Activated B cell treated with CpG ODN at 0.5 μM for 24 hours (primary cell): ENCODE data around the gene PDZK1. TPM values are rescaled to one million over a fixed set of nuclear protein-coding genes. Genes with fewer than 3 reads are reported as not detected.
"Not testable (repeated sequence)": the region's sequence is repeated elsewhere in the genome, so short reads cannot be mapped to it uniquely, and the experiment has no call there.

Experiments
- ATAC-seq: fragments of 200-7000 bp; cut with Tn5 transposase; one replicate; pipeline ENCODE4 v1.10.0; 2021; ENCODE audit warnings: low read depth, mild to moderate bottlenecking, moderate library complexity
- CTCF ChIA-PET: fragments of 350-600 bp; sonication (Branson Sonifier 250); formaldehyde crosslinking; loops from one replicate; lab custom pipeline; 2021; ENCODE audit warnings: antibody characterized with exemption; lab: Charles Lee
- POLR2A ChIA-PET: fragments of 350-600 bp; sonication (Branson Sonifier 250); formaldehyde crosslinking; loops from one replicate; lab custom pipeline; 2021; ENCODE audit warnings: antibody characterized with exemption; lab: Charles Lee
- DNase-seq: peaks from one replicate; pipeline ENCODE4 v3.0.0; 2022
- H3K27ac Mint-ChIP-seq: one replicate; pipeline ENCODE4 v1.8.0; 2020; ENCODE audit warnings: mixed read lengths
- H3K27me3 Mint-ChIP-seq: one replicate; pipeline ENCODE4 v1.8.0; 2021; ENCODE audit warnings: mixed read lengths
- H3K36me3 Mint-ChIP-seq: one replicate; pipeline ENCODE4 v1.8.0; 2021; ENCODE audit warnings: low read depth, mixed read lengths
- H3K4me1 Mint-ChIP-seq: one replicate; pipeline ENCODE4 v1.8.0; 2021; ENCODE audit warnings: mixed read lengths
- H3K4me3 Mint-ChIP-seq: one replicate; pipeline ENCODE4 v1.8.0; 2020; ENCODE audit warnings: mild to moderate bottlenecking, mixed read lengths
- H3K9me3 Mint-ChIP-seq: one replicate; pipeline ENCODE4 v1.8.0; 2020; ENCODE audit warnings: mixed read lengths
- CTCF ChIP-seq: fragments of 200-600 bp; IDR thresholded peaks from one replicate; pipeline ENCODE4 v1.8.0; 2022; ENCODE audit warnings: antibody characterized with exemption, mild to moderate bottlenecking
- intact Hi-C: fragments of 100-400 bp; cut with micrococcal nuclease; formaldehyde crosslinking; loops from one replicate; pipeline ENCODE4 v1.15.1; 2024
- total RNA-seq: library from RNA; stranded (reverse); gene quantifications from 2 replicates; pipeline ENCODE4 v1.2.3, GENCODE V29; 2022

PDZK1 gene
- total RNA-seq, 1 donor from 2014 or later = 0.13 TPM

DNA sequence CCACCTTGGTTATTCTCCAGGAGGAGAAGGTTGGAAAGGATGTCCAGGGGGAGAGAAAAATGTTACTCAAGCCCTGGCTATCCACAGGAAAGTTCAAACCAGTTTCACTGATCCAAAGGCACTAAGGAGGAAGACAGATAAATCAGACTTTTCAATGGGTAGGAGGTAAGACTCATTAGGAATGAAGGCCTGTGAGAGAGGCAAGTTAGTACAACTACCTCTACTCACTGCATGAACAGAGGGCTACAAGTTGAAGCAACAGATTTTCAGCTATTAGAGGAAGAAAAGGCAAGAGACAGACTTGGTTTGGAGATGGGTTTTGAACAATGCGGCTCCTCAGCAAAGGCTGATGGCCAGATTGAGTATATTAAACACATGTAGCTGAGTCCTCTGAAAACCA is 29.0 kb upstream of the PDZK1 start:
- CTCF ChIA-PET = no interaction called here
- TF ChIP-seq CTCF = no peak
- POLR2A ChIA-PET = no interaction called here

DNA sequence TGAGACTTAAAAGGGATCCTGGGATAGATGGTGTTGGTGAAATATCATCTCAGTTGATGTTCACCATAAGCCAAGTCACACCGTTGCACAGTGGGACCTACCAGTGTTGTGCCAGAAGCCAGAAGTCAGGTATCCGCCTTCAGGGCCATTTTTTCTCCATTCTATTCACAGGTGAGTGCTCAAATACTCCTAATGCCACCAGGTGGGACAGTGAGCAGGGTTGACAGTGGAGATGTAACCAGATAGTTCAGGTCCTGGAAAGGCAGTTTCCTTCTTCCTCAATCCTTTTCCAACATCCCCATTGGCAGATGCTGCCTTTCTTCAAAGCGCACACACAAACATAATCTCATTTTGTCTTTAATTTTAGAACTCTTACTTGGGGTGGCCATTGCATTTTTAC is 23.7 kb upstream of the PDZK1 start:
- H3K27me3 Mint-ChIP-seq = no peaks in the 10 kb centered on the region
- no peak for TF ChIP-seq CTCF
- H3K4me3 Mint-ChIP-seq = no peak overlapping the region
- ATAC-seq (no peak), DNase-seq (no peak)
- intact Hi-C loops = no loop called here
- peaks cover 1% of the 10 kb centered on the region for H3K36me3 Mint-ChIP-seq
- no peaks in the 10 kb centered on the region for H3K9me3 Mint-ChIP-seq
- no peak overlapping the region for H3K27ac Mint-ChIP-seq
- CTCF ChIA-PET = no interaction called here
- POLR2A ChIA-PET = no interaction called here
- H3K4me1 Mint-ChIP-seq = no peaks in the 10 kb centered on the region

More for the DNA sequence above, 29.0 kb upstream of the PDZK1 start:
- Mint-ChIP-seq H3K36me3 (peaks cover 3% of the 10 kb centered on the region), H3K27ac (no peak overlapping the region), H3K27me3 (no peaks in the 10 kb centered on the region), H3K4me3 (no peak overlapping the region), H3K9me3 (no peaks in the 10 kb centered on the region), H3K4me1 (no peaks in the 10 kb centered on the region)
- ATAC-seq = no peak
- no peak for DNase-seq
- intact Hi-C loops = no loop called here

DNA sequence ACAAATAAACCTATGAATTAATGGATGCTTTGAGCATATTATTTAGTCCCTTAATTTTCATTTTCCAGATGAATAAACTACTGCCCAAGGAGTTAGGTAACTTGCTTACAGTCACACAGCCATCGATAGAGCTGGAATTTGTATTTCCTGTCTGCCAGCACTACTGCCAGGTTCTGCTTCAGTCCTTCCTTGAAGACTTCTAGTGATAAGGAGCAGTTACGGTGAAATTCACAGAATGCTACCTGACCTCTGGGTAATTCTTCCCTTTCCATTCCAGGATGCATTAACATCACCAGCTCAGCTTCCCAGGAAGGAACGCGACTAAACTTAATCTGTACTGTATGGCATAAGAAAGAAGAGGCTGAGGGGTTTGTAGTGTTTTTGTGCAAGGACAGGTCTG is 23.3 kb upstream of the PDZK1 start:
- ChIA-PET CTCF (no interaction called here), POLR2A (no interaction called here)
- H3K27ac Mint-ChIP-seq = no peak overlapping the region
- no peak overlapping the region for H3K4me3 Mint-ChIP-seq
- DNase-seq (no peak), ATAC-seq (no peak)
- peaks cover 1% of the 10 kb centered on the region for H3K36me3 Mint-ChIP-seq
- no peaks in the 10 kb centered on the region for H3K9me3 Mint-ChIP-seq
- H3K27me3 Mint-ChIP-seq = no peaks in the 10 kb centered on the region
- no peak for TF ChIP-seq CTCF
- no peaks in the 10 kb centered on the region for H3K4me1 Mint-ChIP-seq
- intact Hi-C loops = no loop called here

- intact Hi-C loops = loop anchor here (10.0 kb wide), 1 partner anchor 135 kb away; no protein-coding TSS in a partner anchor
- POLR2A ChIA-PET = no interaction called here
- Mint-ChIP-seq H3K27me3 (no peaks in the 10 kb centered on the region), H3K9me3 (no peaks in the 10 kb centered on the region), H3K36me3 (peaks cover 1% of the 10 kb centered on the region), H3K27ac (no peak overlapping the region), H3K4me1 (no peaks in the 10 kb centered on the region), H3K4me3 (no peak overlapping the region)
- no peak for DNase-seq
- CTCF ChIA-PET = no interaction called here
- ATAC-seq = no peak
- no peak for TF ChIP-seq CTCF
Measured at GRCh38 chr1:145729666-145730436, 22.7 kb upstream of the PDZK1 start.

DNA sequence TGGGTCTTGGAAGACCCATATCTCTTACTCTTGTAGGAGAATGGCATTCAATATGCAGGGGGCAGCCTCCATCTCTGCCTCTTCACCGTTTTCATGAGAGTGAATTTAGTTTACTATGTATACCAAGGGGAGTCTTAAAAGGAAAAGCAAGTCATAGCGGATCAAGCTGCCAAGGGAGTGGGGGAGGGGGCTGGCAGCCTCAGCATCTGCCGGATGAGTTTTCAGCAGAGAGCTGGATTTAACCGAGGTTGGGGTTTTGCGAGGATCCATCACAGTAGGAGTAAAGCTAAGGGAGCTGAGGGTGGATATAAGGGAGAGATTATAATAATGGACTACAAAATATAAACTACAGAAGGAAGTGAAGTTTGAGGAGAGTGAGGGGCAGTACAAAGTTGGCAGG is 22.0 kb upstream of the PDZK1 start:
- CTCF ChIA-PET = no interaction called here
- TF ChIP-seq CTCF = no peak

GRCh38 chr1:145726193-145726592 is 19.0 kb upstream of the PDZK1 start:
- H3K4me1 Mint-ChIP-seq, DNase-seq, ATAC-seq, H3K4me3 Mint-ChIP-seq, H3K9me3 Mint-ChIP-seq, CTCF ChIA-PET, H3K27me3 Mint-ChIP-seq, POLR2A ChIA-PET, H3K27ac Mint-ChIP-seq, H3K36me3 Mint-ChIP-seq: not testable (repeated sequence)
- intact Hi-C loops = loop anchor here (10.0 kb wide), 1 partner anchor 131 kb away; no protein-coding TSS in a partner anchor

More for the DNA sequence above, 22.0 kb upstream of the PDZK1 start:
- intact Hi-C loops = loop anchor here (10.0 kb wide), 1 partner anchor 134 kb away; no protein-coding TSS in a partner anchor
- ATAC-seq (no peak), DNase-seq (no peak)
- peaks cover 1% of the 10 kb centered on the region for H3K36me3 Mint-ChIP-seq
- H3K4me3 Mint-ChIP-seq = no peak overlapping the region
- no peak overlapping the region for H3K27ac Mint-ChIP-seq
- H3K4me1 Mint-ChIP-seq = no peaks in the 10 kb centered on the region
- H3K27me3 Mint-ChIP-seq = no peaks in the 10 kb centered on the region
- POLR2A ChIA-PET = no interaction called here
- H3K9me3 Mint-ChIP-seq = no peaks in the 10 kb centered on the region
